ENCODE results near the gene INPP5B.
"Not testable (repeated sequence)": the region's sequence is repeated elsewhere in the genome, so short reads cannot be mapped to it uniquely, and the experiment has no call there.

INPP5B gene

GRCh38 chr1:37905727-37906126 lies 41.1 kb downstream of the INPP5B start:
- TF ChIP-seq CTCF (IDR thresholded peaks at IDR 0.05; ENCODE audit: low read depth, low read length): no peak
- no peak overlapping the region for H3K4me3 ChIP-seq (ENCODE audit: low read depth, low read length)

GRCh38 chr1:37903921-37904320 lies 42.9 kb downstream of the INPP5B start:
- H3K4me3 ChIP-seq (ENCODE audit: low read depth, low read length): not testable (repeated sequence)

GRCh38 chr1:37902983-37903382 lies 43.9 kb downstream of the INPP5B start:
- H3K4me3 ChIP-seq (ENCODE audit: low read depth, low read length): no peak overlapping the region
- no peak for TF ChIP-seq CTCF (IDR thresholded peaks at IDR 0.05; ENCODE audit: low read depth, low read length)

DNA sequence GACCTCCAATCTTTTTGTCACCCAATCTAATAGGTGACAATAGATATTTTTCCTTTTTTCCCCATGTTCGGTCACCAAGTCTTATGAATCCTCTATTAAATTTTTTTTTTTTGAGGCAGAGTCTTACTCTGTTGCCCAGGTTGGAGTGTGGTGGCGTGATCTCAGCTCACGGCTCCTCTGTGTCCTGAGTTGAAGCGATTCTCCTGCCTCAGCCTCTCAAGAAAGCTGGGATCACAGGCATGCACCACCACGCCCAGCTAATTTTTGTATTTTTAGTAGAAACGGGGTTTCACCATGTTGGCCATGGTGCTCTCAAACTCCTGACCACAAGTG lies 45.0 kb downstream of the INPP5B start:
- no peak for TF ChIP-seq CTCF (IDR thresholded peaks at IDR 0.05; ENCODE audit: low read depth, low read length)
- no peak overlapping the region for H3K4me3 ChIP-seq (ENCODE audit: low read depth, low read length)

DNA sequence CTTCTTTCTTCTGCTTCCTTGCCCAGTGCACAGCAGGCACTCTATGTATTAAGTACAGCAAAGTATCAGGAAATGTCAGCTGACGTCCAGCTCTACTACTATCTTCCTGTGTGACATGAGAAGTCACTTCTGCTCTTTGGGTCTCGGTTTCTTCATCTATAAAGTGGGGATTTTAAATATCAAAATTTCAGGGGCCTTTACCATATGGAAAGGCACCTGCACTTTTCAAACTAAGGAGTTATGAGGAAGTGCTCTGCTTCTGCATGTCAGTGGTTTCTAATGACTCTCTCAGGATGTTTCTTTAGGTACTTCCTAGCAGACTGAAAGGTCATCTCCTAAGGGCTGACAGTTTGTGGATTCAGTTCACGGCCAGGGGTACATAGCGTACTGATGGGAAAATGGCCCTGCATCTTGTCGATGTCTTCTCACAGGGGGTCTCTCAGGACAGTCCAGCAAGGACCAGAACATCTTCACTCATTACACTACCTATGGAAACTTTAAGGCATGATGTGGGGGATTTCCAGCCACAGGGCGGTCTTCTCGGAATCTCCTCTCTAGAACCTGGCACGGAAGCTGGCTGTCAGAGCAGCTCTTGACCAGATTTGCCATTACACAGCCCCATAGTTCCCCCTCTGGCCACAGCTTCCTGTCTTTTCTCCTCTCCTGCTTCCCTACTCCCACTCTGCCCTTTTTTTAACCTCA lies 45.5 kb downstream of the INPP5B start:
- TF ChIP-seq CTCF (IDR thresholded peaks at IDR 0.05; ENCODE audit: low read depth, low read length): no peak

GRCh38 chr1:37897563-37897962 lies 49.3 kb downstream of the INPP5B start:
- H3K4me3 ChIP-seq (ENCODE audit: low read depth, low read length): not testable (repeated sequence)

More for the DNA sequence above, 45.5 kb downstream of the INPP5B start:
- H3K4me3 ChIP-seq (ENCODE audit: low read depth, low read length): no peak overlapping the region

- no peak overlapping the region for H3K4me3 ChIP-seq (ENCODE audit: low read depth, low read length)
- TF ChIP-seq CTCF (IDR thresholded peaks at IDR 0.05; ENCODE audit: low read depth, low read length): no peak
These were observed 53.2 kb downstream of the INPP5B start for GRCh38 chr1:37893673-37894072.

GRCh38 chr1:37892151-37893047 lies 54.5 kb downstream of the INPP5B start:
- no peak for TF ChIP-seq CTCF (IDR thresholded peaks at IDR 0.05; ENCODE audit: low read depth, low read length)
- no peak overlapping the region for H3K4me3 ChIP-seq (ENCODE audit: low read depth, low read length)

All from WI38 (cell line).